H1 (cell line): ENCODE data around the gene RNPS1. TPM values are rescaled to one million over a fixed set of nuclear protein-coding genes. Genes with fewer than 3 reads are reported as not detected.

Source experiments
- CTCF ChIA-PET: fragments of 300-600 bp; sonication (Branson Sonifier 250); formaldehyde crosslinking; loops from one replicate; lab custom pipeline; 2021; ENCODE audit not compliant: partially characterized antibody; lab: Charles Lee
- POLR2A ChIA-PET: fragments of 300-600 bp; sonication (Branson Sonifier 250); formaldehyde crosslinking; loops from one replicate; lab custom pipeline; 2021; ENCODE audit warnings: inconsistent platforms; ENCODE audit not compliant: partially characterized antibody; lab: Charles Lee
- DNase-seq, 2 experiments: peaks; one replicate each; pipeline versions ENCODE4 v3.0.0 to v3.0.0-alpha.2; 2010 to 2022; ENCODE audit warnings: low spot score in 2 of 2, low read depth in 1 of 2, mixed read lengths in 1 of 2
- FAIRE-seq: peaks from 2 replicates; lab custom pipeline; 2011; peaks lifted over from hg19 to GRCh38; lab: Jason Lieb, UNC
- H2AFZ ChIP-seq: 2 replicates; pipeline ENCODE4 v1.8.1; 2012; ENCODE audit warnings: low read length, inconsistent platforms
- H2AK5ac ChIP-seq: 2 replicates; pipeline ENCODE4 v1.6.1; 2013; ENCODE audit warnings: low read depth, low read length
- H2BK120ac ChIP-seq: replicated peaks from 2 replicates; pipeline ENCODE3; 2013; ENCODE audit warnings: low read depth, low read length, inconsistent platforms
- H2BK12ac ChIP-seq: 2 replicates; pipeline ENCODE4 v1.6.1; 2013; ENCODE audit warnings: low read depth, low read length
- H2BK15ac ChIP-seq: 2 replicates; pipeline ENCODE4 v1.6.1; 2013; ENCODE audit warnings: low read length
- H2BK20ac ChIP-seq: 2 replicates; pipeline ENCODE4 v1.6.1; 2013; ENCODE audit warnings: low read length
- H2BK5ac ChIP-seq: 2 replicates; pipeline ENCODE4 v1.6.1; 2013; ENCODE audit warnings: low read depth, low read length
- H3K14ac ChIP-seq: 2 replicates; pipeline ENCODE4 v1.6.1; 2013; ENCODE audit warnings: inconsistent platforms; ENCODE audit not compliant: insufficient read length
- H3K18ac ChIP-seq: 2 replicates; pipeline ENCODE4 v1.6.1; 2013; ENCODE audit warnings: low read length; ENCODE audit errors: extremely low read depth
- H3K23ac ChIP-seq: 2 replicates; pipeline ENCODE4 v1.6.1; 2013; ENCODE audit warnings: inconsistent platforms; ENCODE audit not compliant: insufficient read length
- H3K23me2 ChIP-seq: 2 replicates; pipeline ENCODE4 v1.6.1; 2013; ENCODE audit warnings: low read depth, low read length
- H3K27ac ChIP-seq: 2 replicates; pipeline ENCODE4 v1.6.1; 2011; ENCODE audit warnings: low read depth, low read length, inconsistent platforms
- H3K27me3 ChIP-seq, 4 experiments: replicated peaks in 1 of 4; 1 replicate in 1 of 4; 2 replicates in 3 of 4; pipeline versions ENCODE4 v1.6.1 to v1.8.1; 2011 to 2013; ENCODE audit warnings: low read length in 3 of 4, mild to moderate bottlenecking in 3 of 4, inconsistent platforms in 2 of 4, mixed read lengths in 2 of 4, moderate library complexity in 1 of 4; ENCODE audit not compliant: control insufficient read depth in 3 of 4, insufficient read depth in 3 of 4; ENCODE audit errors: extremely low read depth in 1 of 4
- H3K36me3 ChIP-seq, 4 experiments: 2 replicates each; pipeline versions ENCODE4 v1.6.1 to v1.8.1; 2011 to 2013; ENCODE audit warnings: mild to moderate bottlenecking in 4 of 4, low read length in 3 of 4, moderate library complexity in 2 of 4, control low read depth in 1 of 4, inconsistent platforms in 1 of 4; ENCODE audit not compliant: insufficient read depth in 4 of 4, control insufficient read depth in 2 of 4
- H3K4ac ChIP-seq: replicated peaks from 2 replicates; pipeline ENCODE3; 2013; ENCODE audit warnings: low read length, low read depth, mixed read lengths, inconsistent platforms; ENCODE audit not compliant: insufficient read length
- H3K4me1 ChIP-seq, 4 experiments: replicated peaks in 1 of 4; 1 replicate in 1 of 4; 2 replicates in 3 of 4; pipeline versions ENCODE4 v1.6.1 to v1.8.1; 2011 to 2013; ENCODE audit warnings: low read length in 3 of 4, inconsistent platforms in 2 of 4, mixed read lengths in 1 of 4; ENCODE audit not compliant: insufficient read depth in 4 of 4, control insufficient read depth in 3 of 4
- H3K4me2 ChIP-seq, 2 experiments: 2 replicates each; pipeline versions ENCODE4 v1.6.1 to v1.8.1; 2011 to 2013; ENCODE audit warnings: low read depth in 2 of 2, low read length in 2 of 2, control low read depth in 1 of 2, inconsistent platforms in 1 of 2, mild to moderate bottlenecking in 1 of 2; ENCODE audit not compliant: insufficient read depth in 1 of 2
- H3K4me3 ChIP-seq, 4 experiments: fragments of 200-600, 300-600 bp in 1 of 4; sonication (generic), shearing (Covaris generic), sonication (Bioruptor Twin) in 1 of 4; 2 replicates each; pipeline versions ENCODE4 v1.5.1 to v1.8.1; 2011 to 2016; ENCODE audit warnings: low read length in 4 of 4, low read depth in 3 of 4, control low read depth in 2 of 4, inconsistent platforms in 2 of 4, mild to moderate bottlenecking in 2 of 4, mixed read lengths in 1 of 4, moderate library complexity in 1 of 4; ENCODE audit not compliant: insufficient read depth in 2 of 4; ENCODE audit errors: extremely low read depth in 1 of 4
- H3K56ac ChIP-seq: replicated peaks from 2 replicates; pipeline ENCODE3; 2013; ENCODE audit warnings: low read depth, mild to moderate bottlenecking, mixed read lengths, low read length, inconsistent platforms; ENCODE audit not compliant: insufficient read length
- H3K79me1 ChIP-seq: 2 replicates; pipeline ENCODE4 v1.6.1; 2013; ENCODE audit warnings: low read depth, low read length, control low read depth
- H3K79me2 ChIP-seq, 2 experiments: 2 replicates each; pipeline versions ENCODE4 v1.6.1 to v1.8.1; 2012 to 2013; ENCODE audit warnings: low read length in 2 of 2, mild to moderate bottlenecking in 2 of 2, inconsistent platforms in 1 of 2; ENCODE audit not compliant: insufficient read depth in 2 of 2, control insufficient read depth in 1 of 2
- H3K9ac ChIP-seq, 4 experiments: replicated peaks in 1 of 4; 1 replicate in 1 of 4; 2 replicates in 3 of 4; pipeline versions ENCODE4 v1.6.1 to v1.8.1; 2011 to 2013; ENCODE audit warnings: low read depth in 3 of 4, low read length in 3 of 4, control low read depth in 2 of 4, mild to moderate bottlenecking in 2 of 4, moderate library complexity in 2 of 4, inconsistent platforms in 1 of 4; ENCODE audit errors: extremely low read depth in 1 of 4
- H3K9me3 ChIP-seq, 2 experiments: 2 replicates each; pipeline versions ENCODE4 v1.6.1 to v1.8.1; 2012 to 2013; ENCODE audit warnings: mild to moderate bottlenecking in 2 of 2, moderate library complexity in 2 of 2, control low read depth in 1 of 2, inconsistent platforms in 1 of 2, low read depth in 1 of 2, low read length in 1 of 2, mixed read lengths in 1 of 2; ENCODE audit not compliant: insufficient read depth in 2 of 2
- H4K20me1 ChIP-seq, 2 experiments: replicated peaks in 1 of 2; 2 replicates each; pipeline versions ENCODE3 to v1.8.1; 2011 to 2013; ENCODE audit warnings: inconsistent platforms in 2 of 2, low read length in 2 of 2, mild to moderate bottlenecking in 1 of 2; ENCODE audit not compliant: insufficient read depth in 2 of 2, control insufficient read depth in 1 of 2
- H4K5ac ChIP-seq: 2 replicates; pipeline ENCODE4 v1.6.1; 2013; ENCODE audit warnings: low read length, low read depth, mixed read lengths, inconsistent platforms; ENCODE audit not compliant: insufficient read length
- H4K8ac ChIP-seq: 2 replicates; pipeline ENCODE4 v1.8.0; 2013; ENCODE audit warnings: mild to moderate bottlenecking, moderate library complexity, low read length, inconsistent platforms; ENCODE audit not compliant: insufficient read depth; ENCODE audit errors: extremely low read depth
- H4K91ac ChIP-seq: replicated peaks from 2 replicates; pipeline ENCODE3; 2013; ENCODE audit warnings: low read length, mixed read lengths, inconsistent platforms; ENCODE audit not compliant: insufficient read length
- ATF2 ChIP-seq: IDR thresholded peaks from 2 replicates; pipeline ENCODE4 v1.6.1; 2012; ENCODE audit warnings: low read length, inconsistent platforms
- ATF3 ChIP-seq: IDR thresholded peaks from 2 replicates; pipeline ENCODE4 v1.6.1; 2011; ENCODE audit warnings: low read depth, mild to moderate bottlenecking, low read length; ENCODE audit not compliant: insufficient read depth
- CEBPB ChIP-seq: IDR thresholded peaks from 2 replicates; pipeline ENCODE4 v1.6.1; 2012; ENCODE audit warnings: low read depth, low read length
- KDM4A ChIP-seq: IDR thresholded peaks from one replicate; pipeline ENCODE4 v1.7.1; 2012; ENCODE audit warnings: low read depth, mild to moderate bottlenecking, moderate library complexity, low read length, inconsistent platforms; ENCODE audit not compliant: severe bottlenecking
- NANOG ChIP-seq: IDR thresholded peaks from 2 replicates; pipeline ENCODE4 v1.6.1; 2011; ENCODE audit warnings: low read length, low read depth, mild to moderate bottlenecking, inconsistent platforms; ENCODE audit not compliant: insufficient read depth, poor library complexity, severe bottlenecking
- POU5F1 ChIP-seq: IDR thresholded peaks from 2 replicates; pipeline ENCODE4 v1.6.1; 2011; ENCODE audit warnings: low read depth, mild to moderate bottlenecking, low read length, moderate library complexity
- RFX5 ChIP-seq: IDR thresholded peaks from 2 replicates; pipeline ENCODE4 v1.6.1; 2011; ENCODE audit warnings: low read depth, low read length, improper control_type of control experiment, borderline replicate concordance
- SIX5 ChIP-seq: IDR thresholded peaks from 2 replicates; pipeline ENCODE4 v1.6.1; 2011; ENCODE audit warnings: mild to moderate bottlenecking, low read depth, low read length
- SP1 ChIP-seq: IDR thresholded peaks from 2 replicates; pipeline ENCODE4 v1.6.1; 2011; ENCODE audit warnings: low read depth, low read length
- SRF ChIP-seq: IDR thresholded peaks from 2 replicates; pipeline ENCODE4 v1.6.1; 2011; ENCODE audit warnings: mild to moderate bottlenecking, low read depth, low read length, moderate library complexity
- ZNF274 ChIP-seq: IDR thresholded peaks from 2 replicates; pipeline ENCODE4 v1.7.0; 2012; ENCODE audit warnings: low read length, borderline replicate concordance; ENCODE audit errors: extremely low read depth
- WGBS, 2 experiments: shearing (Covaris generic) in 1 of 2; methylation state at CpG; one replicate each; pipeline versions ENCODE4 v1.1.6 to v1.1.7; 2013 to 2015; ENCODE audit warnings: low lambda C conversion rate in 2 of 2, mixed read lengths in 2 of 2, inconsistent platforms in 1 of 2, low coverage in 1 of 2, missing lambda C conversion rate in 1 of 2; ENCODE audit not compliant: insufficient replicate concordance in 2 of 2, insufficient coverage in 1 of 2, insufficient read length in 1 of 2; ENCODE audit errors: extremely low coverage in 1 of 2, missing lambda C conversion rate in 1 of 2; 5-methylcytosine and 5-hydroxymethylcytosine counted together
- polyA plus RNA-seq, 7 experiments: library from polyadenylated mRNA; depleted of rRNA in 3 of 7; stranded (reverse) in 5 of 7; unstranded in 2 of 7; fragments of >200 nt in 5 of 7; fragments of 200-250 nt in 2 of 7; gene quantifications; 1 replicate in 5 of 7; 2 replicates in 1 of 7; 4 replicates in 1 of 7; pipeline versions ENCODE4 v1.2.1 to v1.2.3, GENCODE V29; 2011 to 2013; ENCODE audit warnings: missing spikeins in 2 of 7, mixed read lengths in 2 of 7
- total RNA-seq: library from RNA; stranded (reverse); fragmentation: NEBNext Ultra II Directional; extraction: Animal tissue kit (Norgen Biotek cat#: 25700); gene quantifications from 2 replicates; pipeline ENCODE4 v1.2.1, GENCODE V29; 2021

The RNPS1 gene
- total and polyA plus RNA-seq, 2 of the 8 experiments (the other 6 are each of a cell fraction or from before 2014, with no cell fraction given) = 330 to 350 TPM

- H3K4me3 ChIP-seq = no peak overlapping the region
- H3K23me2 ChIP-seq = no peaks in the 10 kb centered on the region
- H2BK20ac ChIP-seq = no peak overlapping the region
- DNase-seq (no peak), FAIRE-seq (no peak)
- no peak overlapping the region for H3K27ac ChIP-seq
- no peak overlapping the region for H3K4me2 ChIP-seq
- H4K20me1 ChIP-seq = peaks cover 9 to 15% of the 10 kb centered on the region in 2 experiments
- H3K79me2 ChIP-seq = peaks cover 3 to 29% of the 10 kb centered on the region in 2 experiments; a peak in 2 of 4 replicates
- no peak overlapping the region for H2AK5ac ChIP-seq
- H3K14ac ChIP-seq = no peak overlapping the region
- peaks cover 3% of the 10 kb centered on the region; the same call in 1 of the 2 replicates for H3K79me1 ChIP-seq
- no peak overlapping the region for H2BK15ac ChIP-seq
- no peaks in the 10 kb centered on the region for H3K9me3 ChIP-seq
- H2BK120ac ChIP-seq = no peak overlapping the region
- no peak overlapping the region for H4K91ac ChIP-seq
- H4K5ac ChIP-seq = no peak overlapping the region
- no peak overlapping the region for H2AFZ ChIP-seq
- ChIA-PET POLR2A (interaction anchor here (0.6 to 6.7 kb wide), 6 partner anchors 11 to 756 kb away, joined by 3 to 37 read pairs (median 3); partner anchors contain the start of genes BRICD5, ECI1 and TRAF7), CTCF (no interaction called here)
- no peak overlapping the region for H3K56ac ChIP-seq
- H3K4ac ChIP-seq = no peak overlapping the region
- H3K9ac ChIP-seq = no peak overlapping the region
- H4K8ac ChIP-seq = 0 out of 2 replicates have a peak overlapping the region, but pooled peaks have one; percentile 25
- H2BK12ac ChIP-seq = no peak overlapping the region
- peaks cover 0 to 33% (median 4%) of the 10 kb centered on the region in 4 experiments; a peak in 5 of 8 replicates for H3K36me3 ChIP-seq
- H2BK5ac ChIP-seq = no peak overlapping the region
- 92% methylated on average over 23 of the region's 25 CpGs; no CpG with 5 or more reads in 1 of the 2 experiments for WGBS, 2 experiments
- no peak overlapping the region for H3K18ac ChIP-seq
- no peaks in the 10 kb centered on the region for H3K4me1 ChIP-seq
- H3K27me3 ChIP-seq = no peaks in the 10 kb centered on the region
- H3K23ac ChIP-seq = no peak overlapping the region
- TF ChIP-seq CEBPB (no peak), SIX5 (no peak), POU5F1 (no peak), SP1 (no peak), RFX5 (no peak), ATF3 (no peak), ATF2 (no peak), ZNF274 (no peak), NANOG (no peak), SRF (no peak), KDM4A (no peak)
These were observed 39.6 kb downstream of the RNPS1 start for GRCh38 chr16:2228161-2228824.
